Nephron progenitor cell (in vitro differentiated cells): ENCODE data around the gene CCNI2.

Experiments
- DNase-seq: peaks from one replicate; pipeline ENCODE4 v3.0.0; 2021
- H3K27ac Mint-ChIP-seq: 2 replicates; pipeline ENCODE4 v1.8.0; 2021; ENCODE audit warnings: mild to moderate bottlenecking, moderate library complexity, mixed read lengths
- H3K27me3 Mint-ChIP-seq: 2 replicates; pipeline ENCODE4 v1.8.0; 2021; ENCODE audit warnings: mild to moderate bottlenecking, low read depth, mixed read lengths; ENCODE audit not compliant: poor library complexity
- H3K36me3 Mint-ChIP-seq: 2 replicates; pipeline ENCODE4 v1.8.0; 2021; ENCODE audit warnings: low read depth, mixed read lengths
- H3K4me1 Mint-ChIP-seq: 2 replicates; pipeline ENCODE4 v1.8.0; 2021; ENCODE audit warnings: mixed read lengths
- H3K4me3 Mint-ChIP-seq: 2 replicates; pipeline ENCODE4 v1.8.0; 2021; ENCODE audit warnings: mild to moderate bottlenecking, moderate library complexity, mixed read lengths
- H3K9me3 Mint-ChIP-seq: 2 replicates; pipeline ENCODE4 v1.8.0; 2021; ENCODE audit warnings: mild to moderate bottlenecking, moderate library complexity, mixed read lengths
- TF ChIP-seq, protein P1 (sequence below): fragments of 200-600 bp; sonication (generic); IDR thresholded peaks from 2 replicates; pipeline ENCODE4 v1.5.0; 2021; ENCODE audit warnings: antibody characterized with exemption

The CCNI2 gene

DNA sequence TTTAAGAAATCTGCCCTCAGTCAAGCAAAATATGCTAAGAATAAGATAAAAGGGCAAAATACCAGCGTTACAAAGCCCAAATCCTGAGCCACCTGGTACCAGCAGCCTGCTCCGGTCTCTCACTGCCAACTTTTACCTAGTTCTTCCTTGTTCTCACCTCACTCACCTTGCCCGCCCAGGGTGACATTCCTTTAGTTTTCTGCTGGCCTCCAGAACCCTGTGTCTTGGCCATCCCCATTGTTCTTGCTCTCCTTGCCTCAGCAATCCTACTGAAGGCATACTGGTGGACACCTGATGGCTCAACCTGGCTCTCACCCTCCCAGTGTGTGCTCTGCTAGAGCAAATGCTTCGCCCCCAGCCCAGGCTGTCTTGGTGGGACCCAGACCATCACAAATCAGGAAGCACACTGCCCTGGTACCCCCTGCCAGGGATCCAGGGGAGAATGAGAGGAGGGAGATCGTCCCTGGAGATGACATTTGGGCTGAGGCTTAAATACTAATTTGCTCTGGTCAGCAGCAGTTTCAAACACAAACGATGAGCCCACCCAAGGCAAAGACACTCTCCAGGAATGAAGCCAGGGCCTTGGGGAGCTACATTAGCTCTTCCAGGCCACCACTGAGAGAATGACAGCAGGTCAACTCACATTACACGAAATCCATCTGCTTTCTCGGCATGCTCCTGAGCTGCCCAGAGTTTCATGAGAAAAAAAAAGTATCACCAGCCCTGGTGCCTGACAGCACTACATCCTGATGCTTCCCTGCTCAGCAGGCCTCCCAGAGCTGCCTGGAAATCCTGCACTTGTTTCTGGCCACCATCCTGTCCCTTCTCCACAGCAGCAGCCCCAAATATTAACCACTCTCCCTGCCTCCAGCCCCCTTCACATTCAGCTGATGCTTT is 42.0 kb downstream of the CCNI2 start:
- Mint-ChIP-seq H3K27ac (peak overlapping the region; percentile 49), H3K9me3 (peaks cover 4% of the 10 kb centered on the region), H3K27me3 (peaks cover 51% of the 10 kb centered on the region), H3K4me1 (peaks cover 9% of the 10 kb centered on the region), H3K36me3 (no peaks in the 10 kb centered on the region), H3K4me3 (no peak overlapping the region)
- DNase-seq = no peak
- TF ChIP-seq, protein P1, sequence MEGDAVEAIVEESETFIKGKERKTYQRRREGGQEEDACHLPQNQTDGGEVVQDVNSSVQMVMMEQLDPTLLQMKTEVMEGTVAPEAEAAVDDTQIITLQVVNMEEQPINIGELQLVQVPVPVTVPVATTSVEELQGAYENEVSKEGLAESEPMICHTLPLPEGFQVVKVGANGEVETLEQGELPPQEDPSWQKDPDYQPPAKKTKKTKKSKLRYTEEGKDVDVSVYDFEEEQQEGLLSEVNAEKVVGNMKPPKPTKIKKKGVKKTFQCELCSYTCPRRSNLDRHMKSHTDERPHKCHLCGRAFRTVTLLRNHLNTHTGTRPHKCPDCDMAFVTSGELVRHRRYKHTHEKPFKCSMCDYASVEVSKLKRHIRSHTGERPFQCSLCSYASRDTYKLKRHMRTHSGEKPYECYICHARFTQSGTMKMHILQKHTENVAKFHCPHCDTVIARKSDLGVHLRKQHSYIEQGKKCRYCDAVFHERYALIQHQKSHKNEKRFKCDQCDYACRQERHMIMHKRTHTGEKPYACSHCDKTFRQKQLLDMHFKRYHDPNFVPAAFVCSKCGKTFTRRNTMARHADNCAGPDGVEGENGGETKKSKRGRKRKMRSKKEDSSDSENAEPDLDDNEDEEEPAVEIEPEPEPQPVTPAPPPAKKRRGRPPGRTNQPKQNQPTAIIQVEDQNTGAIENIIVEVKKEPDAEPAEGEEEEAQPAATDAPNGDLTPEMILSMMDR = no peak

DNA sequence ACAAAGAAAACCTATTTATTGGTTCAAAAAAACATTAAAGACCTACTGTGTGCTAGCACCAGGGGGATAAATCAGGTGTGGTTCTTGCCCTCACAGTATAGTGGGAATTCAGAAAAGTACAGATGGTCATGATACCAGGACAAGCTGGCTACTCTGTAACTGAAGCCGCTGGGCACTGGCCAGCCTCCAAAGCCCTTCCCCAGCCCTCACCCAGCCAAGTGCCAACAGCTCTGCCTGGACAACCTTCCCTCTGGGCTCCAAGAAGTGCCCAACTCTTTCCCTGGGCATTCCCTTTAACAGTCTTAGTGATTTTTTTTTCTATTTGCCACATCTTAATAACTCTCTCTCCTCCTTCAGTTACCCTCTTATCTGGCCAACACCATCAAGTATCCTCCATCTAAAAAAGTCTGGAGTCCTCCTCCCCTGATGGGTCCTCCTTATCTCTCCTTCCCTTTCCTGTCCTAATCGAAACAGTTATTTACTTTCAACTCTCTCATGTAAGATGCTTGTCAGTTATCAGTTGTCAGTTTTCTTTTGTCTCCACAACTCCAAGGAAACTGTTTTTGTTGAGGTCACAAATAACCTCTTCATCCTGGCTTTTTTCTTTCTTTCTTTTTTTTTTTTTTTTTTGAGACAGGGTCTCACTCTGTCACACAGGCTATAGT is 43.1 kb downstream of the CCNI2 start:
- Mint-ChIP-seq H3K4me3 (no peak overlapping the region), H3K9me3 (peaks cover 4% of the 10 kb centered on the region), H3K27ac (no peak overlapping the region), H3K27me3 (peaks cover 49% of the 10 kb centered on the region), H3K36me3 (no peaks in the 10 kb centered on the region), H3K4me1 (peaks cover 9% of the 10 kb centered on the region)
- TF ChIP-seq, protein P1 = no peak
- no peak for DNase-seq

DNA sequence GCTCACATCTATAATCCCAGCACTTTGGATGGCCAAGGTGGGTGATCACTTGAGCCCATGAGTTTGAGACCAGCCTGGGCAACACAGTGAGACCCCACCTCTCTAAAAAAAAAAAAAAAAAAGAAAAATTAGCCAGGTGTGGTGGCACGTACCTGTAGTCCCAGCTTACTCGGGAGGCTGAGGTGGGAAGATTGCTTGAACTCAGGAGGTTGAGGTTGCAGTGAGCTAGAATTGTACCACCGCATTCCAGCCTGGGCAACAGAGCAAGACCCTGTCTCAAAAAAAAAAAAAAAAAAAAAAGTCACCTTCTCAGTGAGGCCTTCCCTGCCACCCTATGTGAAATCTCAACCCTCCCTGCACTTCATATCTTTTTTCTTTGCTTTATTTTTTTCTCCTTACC is 43.8 kb downstream of the CCNI2 start:
- TF ChIP-seq, protein P1 = no peak
- Mint-ChIP-seq H3K27me3 (peaks cover 47% of the 10 kb centered on the region), H3K36me3 (no peaks in the 10 kb centered on the region), H3K9me3 (peaks cover 3% of the 10 kb centered on the region), H3K4me3 (no peak overlapping the region), H3K4me1 (peaks cover 9% of the 10 kb centered on the region), H3K27ac (no peak overlapping the region)
- no peak for DNase-seq

DNA sequence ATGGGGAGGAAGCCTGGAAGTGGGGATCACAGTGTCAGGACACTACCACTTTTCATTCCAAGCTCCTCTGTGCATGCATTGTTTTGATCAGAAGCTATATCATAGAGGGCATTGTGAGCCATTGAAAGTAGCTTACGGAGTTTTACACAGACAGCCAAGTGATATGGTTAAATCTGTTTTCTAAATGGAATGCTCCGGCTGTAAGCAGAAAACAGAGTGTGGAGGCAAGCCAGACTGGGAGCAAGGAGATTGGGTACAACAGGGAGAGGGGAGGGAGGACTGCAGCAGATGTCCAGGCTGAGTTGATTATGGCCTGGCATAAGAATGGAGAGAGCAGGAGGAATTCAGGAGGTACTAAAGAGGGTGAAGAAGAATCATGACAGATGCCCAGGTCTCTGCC is 50.4 kb downstream of the CCNI2 start:
- H3K27me3 Mint-ChIP-seq = peaks cover 53% of the 10 kb centered on the region
- no peak for DNase-seq
- TF ChIP-seq, protein P1 = no peak
- H3K36me3 Mint-ChIP-seq = no peaks in the 10 kb centered on the region
- H3K4me3 Mint-ChIP-seq = no peak overlapping the region
- H3K9me3 Mint-ChIP-seq = no peaks in the 10 kb centered on the region
- H3K27ac Mint-ChIP-seq = no peak overlapping the region
- peaks cover 15% of the 10 kb centered on the region for H3K4me1 Mint-ChIP-seq

DNA sequence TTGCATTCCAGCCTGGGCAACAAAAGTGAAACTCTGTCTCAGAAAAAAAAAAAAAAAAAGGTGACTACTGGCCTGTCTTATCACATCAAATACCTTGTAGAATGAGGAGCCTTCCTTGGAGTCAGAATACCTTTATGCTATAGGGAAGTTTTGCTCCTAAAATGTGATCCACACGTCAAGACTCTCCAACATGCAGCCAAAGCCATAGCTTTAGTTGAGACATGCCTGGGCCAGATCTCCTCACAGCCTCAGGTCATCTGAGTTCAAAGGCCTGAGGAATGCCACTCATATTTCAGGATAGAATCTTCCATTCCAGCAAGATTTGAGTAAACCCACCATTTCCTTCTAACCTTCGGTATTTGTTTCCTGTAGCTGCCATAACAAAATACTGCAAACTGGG is 52.2 kb downstream of the CCNI2 start:
- no peak overlapping the region for H3K27ac Mint-ChIP-seq
- peaks cover 54% of the 10 kb centered on the region for H3K27me3 Mint-ChIP-seq
- peaks cover 15% of the 10 kb centered on the region for H3K4me1 Mint-ChIP-seq
- H3K4me3 Mint-ChIP-seq = no peak overlapping the region
- no peak for DNase-seq
- TF ChIP-seq, protein P1 = no peak
- H3K36me3 Mint-ChIP-seq = no peaks in the 10 kb centered on the region
- H3K9me3 Mint-ChIP-seq = peaks cover 5% of the 10 kb centered on the region
